ENCODE measurements around the gene IFT172.

- TF ChIP-seq EZH2 (IDR thresholded peaks at IDR 0.05; ENCODE audit: insufficient read depth, poor library complexity, severe bottlenecking), result no peak
- TF ChIP-seq EZH2phosphoT487 (IDR thresholded peaks at IDR 0.05; ENCODE audit: insufficient read depth, low read depth), result no peak
These were observed 4.0 kb downstream of the IFT172 start for GRCh38 chr2:27485496-27485895.
